ENCODE measurements around the gene INAFM2. TPM values are rescaled to one million over a fixed set of nuclear protein-coding genes. Genes with fewer than 3 reads are reported as not detected.

Gene INAFM2
- polyA plus RNA-seq, 2 donors = 6.4 to 7.0 TPM

GRCh38 chr15:40293905-40294895 is 29.3 kb upstream of the INAFM2 start:
- H3K36me3 ChIP-seq (ENCODE audit: control insufficient read depth in 2 of 2, insufficient read depth in 2 of 2, low read length in 1 of 2) = no peaks in the 10 kb centered on the region
- H3K27me3 ChIP-seq (ENCODE audit: control insufficient read depth in 1 of 2, insufficient read depth in 2 of 2, low read length in 2 of 2) = no peaks in the 10 kb centered on the region
- H3K9me3 ChIP-seq (ENCODE audit: control insufficient read depth in 2 of 2, insufficient read depth in 1 of 2, low read depth in 1 of 2, low read length in 1 of 2) = peaks cover 0 to 2% of the 10 kb centered on the region in 2 donors
- H3K4me1 ChIP-seq (ENCODE audit: control insufficient read depth in 2 of 2, insufficient read depth in 2 of 2, low read length in 1 of 2) = peaks cover 0 to 3% of the 10 kb centered on the region in 2 donors
- no peak overlapping the region for H3K4me3 ChIP-seq (ENCODE audit: low read depth in 1 of 2, low read length in 2 of 2)
- no peak overlapping the region for H3K27ac ChIP-seq (ENCODE audit: low read depth in 2 of 2, low read length in 1 of 2)
- WGBS, 2 donors = 88 to 89% methylated on average over 20 of the region's 20 CpGs

DNA sequence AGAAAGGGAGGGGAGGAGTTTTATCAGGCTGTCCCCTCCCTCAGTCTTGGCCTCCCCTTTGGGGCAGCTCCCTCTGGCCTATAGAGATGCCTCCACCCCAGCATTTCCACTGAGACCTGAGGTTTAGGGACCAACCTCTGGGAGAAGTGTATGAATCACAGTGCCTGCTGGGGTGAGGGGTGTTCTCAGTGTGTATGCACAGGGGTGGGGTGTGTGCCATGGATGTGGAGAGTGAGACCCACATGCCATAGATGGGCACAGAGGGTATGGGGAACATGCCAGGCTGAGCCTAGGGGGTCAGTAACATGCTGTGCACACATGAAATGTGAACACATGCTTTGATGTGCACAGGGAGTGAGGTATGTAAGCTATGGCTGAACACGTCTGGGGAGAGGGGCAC is 28.2 kb upstream of the INAFM2 start:
- Histone ChIP-seq H3K4me3 (ENCODE audit: low read depth in 1 of 2, low read length in 2 of 2) (no peak overlapping the region), H3K9me3 (ENCODE audit: control insufficient read depth in 2 of 2, insufficient read depth in 1 of 2, low read depth in 1 of 2, low read length in 1 of 2) (peaks cover 0 to 3% of the 10 kb centered on the region in 2 donors), H3K27me3 (ENCODE audit: control insufficient read depth in 1 of 2, insufficient read depth in 2 of 2, low read length in 2 of 2) (no peaks in the 10 kb centered on the region), H3K27ac (ENCODE audit: low read depth in 2 of 2, low read length in 1 of 2) (no peak overlapping the region), H3K4me1 (ENCODE audit: control insufficient read depth in 2 of 2, insufficient read depth in 2 of 2, low read length in 1 of 2) (peaks cover 0 to 3% of the 10 kb centered on the region in 2 donors), H3K36me3 (ENCODE audit: control insufficient read depth in 2 of 2, insufficient read depth in 2 of 2, low read length in 1 of 2) (no peaks in the 10 kb centered on the region)
- WGBS, 2 donors = 76 to 82% methylated on average over 1 of the region's 1 CpG

DNA sequence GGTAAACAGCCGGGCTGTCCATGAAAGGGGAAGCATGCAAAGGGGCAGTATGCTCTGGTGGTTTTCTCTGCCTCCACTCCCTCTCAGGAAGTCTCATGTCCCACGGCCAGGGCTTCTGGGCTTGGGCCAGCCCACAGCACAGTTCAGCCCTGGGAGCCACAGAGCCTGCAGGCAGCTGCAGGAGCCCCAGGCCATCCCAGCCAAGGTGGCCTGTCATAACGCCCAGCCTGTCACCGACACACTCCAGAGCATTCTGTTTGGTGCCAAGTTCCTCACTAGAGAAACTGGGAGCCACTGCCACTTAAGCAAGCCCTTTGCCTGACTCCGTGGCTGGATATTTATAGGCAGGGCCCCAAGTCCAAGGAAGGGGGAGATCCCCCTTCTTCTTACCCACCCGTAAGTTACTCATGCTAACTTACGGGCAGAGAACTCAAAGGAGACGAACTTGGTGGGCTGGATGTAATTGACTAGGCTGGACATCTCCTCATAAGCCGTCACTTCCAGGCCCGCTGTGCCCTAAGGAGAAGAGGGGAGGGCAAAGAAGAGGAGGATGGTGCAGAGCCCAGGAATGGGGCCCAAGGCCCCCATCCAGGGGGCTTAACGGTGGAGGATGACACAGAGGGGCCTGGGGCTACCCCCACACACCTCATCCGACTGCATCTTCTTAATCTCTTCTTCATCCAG is 27.5 kb upstream of the INAFM2 start:
- H3K27me3 ChIP-seq (ENCODE audit: control insufficient read depth in 1 of 2, insufficient read depth in 2 of 2, low read length in 2 of 2) = no peaks in the 10 kb centered on the region
- WGBS, 2 donors = 66 to 68% methylated on average over 10 to 12 of the region's 12 CpGs
- H3K4me3 ChIP-seq (ENCODE audit: low read depth in 1 of 2, low read length in 2 of 2) = no peak overlapping the region

DNA sequence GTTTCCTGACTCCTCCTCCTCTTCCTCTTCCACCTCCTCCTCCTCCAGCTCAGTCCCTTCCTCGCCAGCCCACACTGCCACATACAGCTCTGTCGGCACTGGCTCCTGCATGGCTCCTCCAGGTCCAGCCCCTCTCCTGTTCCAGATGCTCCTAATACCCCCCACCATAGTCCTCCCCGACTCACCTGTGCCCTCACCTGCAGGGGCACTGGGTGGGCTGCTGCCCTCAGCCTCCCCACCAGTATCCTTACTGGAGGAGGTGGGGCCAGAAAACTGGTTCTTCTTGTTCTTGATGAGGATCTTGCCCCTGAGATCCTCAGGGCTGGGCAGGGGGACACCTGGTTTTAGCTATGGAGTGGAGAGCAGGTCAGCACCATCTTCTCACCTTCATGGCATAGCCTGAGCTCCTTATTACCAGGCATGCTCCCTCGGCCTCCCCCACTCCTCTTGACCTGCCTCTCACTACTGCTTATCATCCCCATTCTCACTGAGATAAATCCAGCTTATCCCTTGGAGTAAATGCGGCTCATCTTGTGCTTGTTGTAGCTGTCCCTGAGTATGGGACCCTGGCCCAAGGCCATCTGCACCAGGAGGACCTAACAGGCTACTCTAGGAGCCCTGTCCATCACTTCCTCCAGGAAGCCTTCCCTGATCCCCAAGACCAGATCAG is 26.8 kb upstream of the INAFM2 start:
- H3K27me3 ChIP-seq (ENCODE audit: control insufficient read depth in 1 of 2, insufficient read depth in 2 of 2, low read length in 2 of 2) = no peaks in the 10 kb centered on the region
- H3K36me3 ChIP-seq (ENCODE audit: control insufficient read depth in 2 of 2, insufficient read depth in 2 of 2, low read length in 1 of 2) = no peaks in the 10 kb centered on the region
- no peaks in the 10 kb centered on the region for H3K4me1 ChIP-seq (ENCODE audit: control insufficient read depth in 2 of 2, insufficient read depth in 2 of 2, low read length in 1 of 2)
- no peak overlapping the region for H3K27ac ChIP-seq (ENCODE audit: low read depth in 2 of 2, low read length in 1 of 2)
- H3K9me3 ChIP-seq (ENCODE audit: control insufficient read depth in 2 of 2, insufficient read depth in 1 of 2, low read depth in 1 of 2, low read length in 1 of 2) = peaks cover 0 to 7% of the 10 kb centered on the region in 2 donors
- WGBS, 2 donors = 75 to 77% methylated on average over 5 of the region's 5 CpGs
- H3K4me3 ChIP-seq (ENCODE audit: low read depth in 1 of 2, low read length in 2 of 2) = no peak overlapping the region

More for the DNA sequence above, 27.5 kb upstream of the INAFM2 start:
- peaks cover 0 to 1% of the 10 kb centered on the region in 2 donors for H3K4me1 ChIP-seq (ENCODE audit: control insufficient read depth in 2 of 2, insufficient read depth in 2 of 2, low read length in 1 of 2)
- H3K27ac ChIP-seq (ENCODE audit: low read depth in 2 of 2, low read length in 1 of 2) = no peak overlapping the region
- no peaks in the 10 kb centered on the region for H3K36me3 ChIP-seq (ENCODE audit: control insufficient read depth in 2 of 2, insufficient read depth in 2 of 2, low read length in 1 of 2)
- H3K9me3 ChIP-seq (ENCODE audit: control insufficient read depth in 2 of 2, insufficient read depth in 1 of 2, low read depth in 1 of 2, low read length in 1 of 2) = peaks cover 0 to 7% of the 10 kb centered on the region in 2 donors

DNA sequence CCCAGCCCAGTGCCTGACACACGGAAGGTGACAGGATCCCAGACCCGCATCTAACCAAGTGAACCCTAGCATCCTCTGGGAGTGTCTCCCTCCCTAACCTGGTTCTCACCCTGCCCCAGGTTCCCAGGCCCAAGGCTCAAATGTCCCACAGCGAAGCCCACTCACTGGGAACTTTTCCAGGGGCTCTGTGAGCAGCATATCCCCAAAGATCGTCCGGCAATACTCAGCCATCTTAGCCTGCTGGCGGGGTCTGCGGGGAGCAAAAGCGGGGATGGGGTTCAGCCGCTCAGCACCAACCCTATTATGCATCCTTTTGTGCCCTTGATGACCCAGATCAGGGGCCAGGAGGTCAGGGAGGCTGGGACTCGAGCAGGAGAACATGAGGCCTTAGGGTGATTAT is 26.1 kb upstream of the INAFM2 start:
- no peaks in the 10 kb centered on the region for H3K4me1 ChIP-seq (ENCODE audit: control insufficient read depth in 2 of 2, insufficient read depth in 2 of 2, low read length in 1 of 2)
- H3K27me3 ChIP-seq (ENCODE audit: control insufficient read depth in 1 of 2, insufficient read depth in 2 of 2, low read length in 2 of 2) = no peaks in the 10 kb centered on the region
- WGBS, 2 donors = 93 to 94% methylated on average over 10 of the region's 10 CpGs
- H3K4me3 ChIP-seq (ENCODE audit: low read depth in 1 of 2, low read length in 2 of 2) = no peak overlapping the region
- H3K27ac ChIP-seq (ENCODE audit: low read depth in 2 of 2, low read length in 1 of 2) = no peak overlapping the region
- peaks cover 0 to 7% of the 10 kb centered on the region in 2 donors for H3K9me3 ChIP-seq (ENCODE audit: control insufficient read depth in 2 of 2, insufficient read depth in 1 of 2, low read depth in 1 of 2, low read length in 1 of 2)
- no peaks in the 10 kb centered on the region for H3K36me3 ChIP-seq (ENCODE audit: control insufficient read depth in 2 of 2, insufficient read depth in 2 of 2, low read length in 1 of 2)

DNA sequence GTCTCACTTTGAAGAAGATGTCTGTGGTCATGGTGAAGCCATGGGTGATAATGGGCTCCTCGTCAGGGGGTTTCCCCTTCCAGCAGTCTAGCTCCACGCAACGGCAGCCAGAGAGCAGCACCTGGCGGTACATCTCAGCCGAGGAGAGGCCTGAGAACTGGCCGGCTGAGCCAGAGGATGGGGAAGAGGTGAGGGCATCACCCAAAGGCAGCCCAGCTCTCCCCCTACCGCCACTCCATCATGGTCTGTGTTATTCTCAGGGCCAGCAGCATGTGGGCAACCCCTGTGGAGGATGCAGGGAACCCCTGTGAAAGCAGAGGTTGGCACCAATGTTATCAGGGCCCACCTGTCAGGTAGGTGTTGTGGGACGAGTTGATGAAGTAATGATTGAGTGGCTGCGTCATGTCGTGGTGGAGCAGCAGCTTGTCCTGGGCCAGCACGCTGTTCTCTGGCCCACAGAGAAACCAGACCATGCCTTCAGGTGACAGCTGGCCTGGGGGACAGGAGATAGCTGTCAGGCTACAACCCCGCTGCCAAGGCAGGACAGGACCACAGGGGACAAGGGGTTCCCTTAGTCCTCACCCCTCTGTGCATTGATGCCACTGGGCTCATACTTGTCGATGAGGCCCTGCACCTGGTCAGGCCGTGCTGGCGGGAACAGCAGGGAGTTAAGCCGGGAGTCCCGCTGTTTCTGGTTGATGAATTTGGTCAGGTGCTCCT is 25.1 kb upstream of the INAFM2 start:
- Histone ChIP-seq H3K27ac (ENCODE audit: low read depth in 2 of 2, low read length in 1 of 2) (no peak overlapping the region), H3K4me3 (ENCODE audit: low read depth in 1 of 2, low read length in 2 of 2) (no peak overlapping the region)
- 93 to 94% methylated on average over 17 of the region's 17 CpGs for WGBS, 2 donors

GRCh38 chr15:40300367-40300766 is 23.1 kb upstream of the INAFM2 start:
- H3K36me3 ChIP-seq (ENCODE audit: control insufficient read depth in 2 of 2, insufficient read depth in 2 of 2, low read length in 1 of 2) = no peaks in the 10 kb centered on the region
- no peak overlapping the region for H3K27ac ChIP-seq (ENCODE audit: low read depth in 2 of 2, low read length in 1 of 2)
- no peak overlapping the region for H3K4me3 ChIP-seq (ENCODE audit: low read depth in 1 of 2, low read length in 2 of 2)
- no peaks in the 10 kb centered on the region for H3K27me3 ChIP-seq (ENCODE audit: control insufficient read depth in 1 of 2, insufficient read depth in 2 of 2, low read length in 2 of 2)
- WGBS, 2 donors = 96 to 97% methylated on average over 2 of the region's 2 CpGs
- H3K4me1 ChIP-seq (ENCODE audit: control insufficient read depth in 2 of 2, insufficient read depth in 2 of 2, low read length in 1 of 2) = no peaks in the 10 kb centered on the region
- peaks cover 0 to 7% of the 10 kb centered on the region in 2 donors for H3K9me3 ChIP-seq (ENCODE audit: control insufficient read depth in 2 of 2, insufficient read depth in 1 of 2, low read depth in 1 of 2, low read length in 1 of 2)

More for the DNA sequence above, 25.1 kb upstream of the INAFM2 start:
- Histone ChIP-seq H3K9me3 (ENCODE audit: control insufficient read depth in 2 of 2, insufficient read depth in 1 of 2, low read depth in 1 of 2, low read length in 1 of 2) (peaks cover 0 to 7% of the 10 kb centered on the region in 2 donors), H3K4me1 (ENCODE audit: control insufficient read depth in 2 of 2, insufficient read depth in 2 of 2, low read length in 1 of 2) (no peaks in the 10 kb centered on the region), H3K27me3 (ENCODE audit: control insufficient read depth in 1 of 2, insufficient read depth in 2 of 2, low read length in 2 of 2) (no peaks in the 10 kb centered on the region), H3K36me3 (ENCODE audit: control insufficient read depth in 2 of 2, insufficient read depth in 2 of 2, low read length in 1 of 2) (no peaks in the 10 kb centered on the region)

DNA sequence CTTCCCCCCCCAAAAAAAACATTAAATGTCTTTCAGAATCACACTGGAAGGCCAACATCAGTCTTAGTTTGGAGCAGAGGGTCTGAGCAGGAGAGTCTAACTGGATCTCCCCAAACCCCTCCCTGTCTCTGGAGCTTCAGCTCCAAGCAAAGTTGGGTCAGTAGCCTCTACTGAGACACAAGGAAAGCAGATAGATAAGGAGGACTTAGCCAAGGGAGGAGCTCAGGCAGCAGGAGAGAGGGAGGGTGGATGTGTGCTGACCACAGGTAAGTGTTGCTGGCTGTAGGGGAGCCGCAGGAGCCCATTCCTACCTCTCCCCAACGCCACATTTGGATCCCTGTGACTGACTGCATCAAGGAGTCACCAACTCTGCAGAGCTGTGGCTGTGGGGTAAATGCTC is 22.7 kb upstream of the INAFM2 start:
- no peaks in the 10 kb centered on the region for H3K27me3 ChIP-seq (ENCODE audit: control insufficient read depth in 1 of 2, insufficient read depth in 2 of 2, low read length in 2 of 2)
- 87 to 92% methylated on average over 2 of the region's 2 CpGs for WGBS, 2 donors
- no peak overlapping the region for H3K4me3 ChIP-seq (ENCODE audit: low read depth in 1 of 2, low read length in 2 of 2)
- no peaks in the 10 kb centered on the region for H3K4me1 ChIP-seq (ENCODE audit: control insufficient read depth in 2 of 2, insufficient read depth in 2 of 2, low read length in 1 of 2)
- H3K36me3 ChIP-seq (ENCODE audit: control insufficient read depth in 2 of 2, insufficient read depth in 2 of 2, low read length in 1 of 2) = no peaks in the 10 kb centered on the region
- no peak overlapping the region for H3K27ac ChIP-seq (ENCODE audit: low read depth in 2 of 2, low read length in 1 of 2)
- H3K9me3 ChIP-seq (ENCODE audit: control insufficient read depth in 2 of 2, insufficient read depth in 1 of 2, low read depth in 1 of 2, low read length in 1 of 2) = peaks cover 0 to 7% of the 10 kb centered on the region in 2 donors

Data from esophagus (tissue), 2 donors.